Bone marrow (tissue), 2 donors: ENCODE results near the gene RASGRP1.

Experiments used
- DNase-seq, 2 donors: peaks; one replicate each; lab custom pipeline; 2025; lab: John Stamatoyannopoulos, UW

The RASGRP1 gene

GRCh38 chr15:38565287-38565670, 665 bp upstream of the RASGRP1 start:
- DNase-seq, result no peak

- DNase-seq, result peak in 1 of 2 donors; percentile 26
These were observed 693 bp downstream of the RASGRP1 start for GRCh38 chr15:38563723-38564519.

- DNase-seq, result no peak
These were observed 2.3 kb downstream of the RASGRP1 start for GRCh38 chr15:38562278-38562677.

- DNase-seq, result no peak
These were observed 4.1 kb downstream of the RASGRP1 start for GRCh38 chr15:38560456-38560926.

- DNase-seq, result no peak
These were observed 4.8 kb downstream of the RASGRP1 start for GRCh38 chr15:38559636-38560307.

GRCh38 chr15:38559131-38559530, 5.5 kb downstream of the RASGRP1 start:
- no peak for DNase-seq

- DNase-seq, result no peak
These were observed 6.1 kb downstream of the RASGRP1 start for GRCh38 chr15:38558372-38559059.

GRCh38 chr15:38557921-38558320, 6.7 kb downstream of the RASGRP1 start:
- DNase-seq, result no peak

- no peak for DNase-seq
These were observed 8.8 kb downstream of the RASGRP1 start for GRCh38 chr15:38555686-38556334.

GRCh38 chr15:38554354-38554753, 10.3 kb downstream of the RASGRP1 start:
- DNase-seq, result no peak

- no peak for DNase-seq
These were observed 11.5 kb downstream of the RASGRP1 start for GRCh38 chr15:38553071-38553470.

- no peak for DNase-seq
These were observed 12.6 kb downstream of the RASGRP1 start for GRCh38 chr15:38551720-38552648.

- no peak for DNase-seq
These were observed 15.4 kb downstream of the RASGRP1 start for GRCh38 chr15:38549222-38549621.

- DNase-seq, result no peak
These were observed 17.2 kb downstream of the RASGRP1 start for GRCh38 chr15:38547255-38547997.

GRCh38 chr15:38545179-38545578, 19.4 kb downstream of the RASGRP1 start:
- no peak for DNase-seq

GRCh38 chr15:38541026-38541425, 23.6 kb downstream of the RASGRP1 start:
- DNase-seq, result no peak

- DNase-seq, result no peak
These were observed 24.1 kb downstream of the RASGRP1 start for GRCh38 chr15:38540510-38540909.

- DNase-seq, result no peak
These were observed 25.6 kb downstream of the RASGRP1 start for GRCh38 chr15:38539008-38539343.

- no peak for DNase-seq
These were observed 26.1 kb downstream of the RASGRP1 start for GRCh38 chr15:38538328-38539007.

- DNase-seq, result no peak
These were observed 28.4 kb downstream of the RASGRP1 start for GRCh38 chr15:38536201-38536676.
